GM12875 (cell line): ENCODE measurements around the gene EMCN.

Experiments
- H3K4me3 ChIP-seq: one replicate; pipeline ENCODE4 v1.5.1; 2011; ENCODE audit warnings: low read depth, low read length, control low read depth
- CTCF ChIP-seq: IDR thresholded peaks from 2 replicates; pipeline ENCODE4 v1.5.1; 2011; ENCODE audit warnings: low read depth, mild to moderate bottlenecking, control low read depth, inconsistent platforms, low read length, moderate library complexity, borderline replicate concordance; ENCODE audit not compliant: insufficient read depth

The EMCN gene

GRCh38 chr4:100494166-100494565, 23.7 kb downstream of the EMCN start:
- H3K4me3 ChIP-seq: no peak overlapping the region
- TF ChIP-seq CTCF: no peak

GRCh38 chr4:100493756-100494155, 24.1 kb downstream of the EMCN start:
- no peak overlapping the region for H3K4me3 ChIP-seq

GRCh38 chr4:100492129-100492528, 25.7 kb downstream of the EMCN start:
- H3K4me3 ChIP-seq: no peak overlapping the region
- TF ChIP-seq CTCF: no peak

More at GRCh38 chr4:100493756-100494155, 24.1 kb downstream of the EMCN start:
- TF ChIP-seq CTCF: no peak

GRCh38 chr4:100489305-100489704, 28.5 kb downstream of the EMCN start:
- no peak for TF ChIP-seq CTCF
- no peak overlapping the region for H3K4me3 ChIP-seq

- no peak for TF ChIP-seq CTCF
- no peak overlapping the region for H3K4me3 ChIP-seq
Observed at GRCh38 chr4:100486496-100486895, 31.3 kb downstream of the EMCN start.

GRCh38 chr4:100483796-100484195, 34.0 kb downstream of the EMCN start:
- TF ChIP-seq CTCF: no peak
- no peak overlapping the region for H3K4me3 ChIP-seq

- no peak overlapping the region for H3K4me3 ChIP-seq
- TF ChIP-seq CTCF: no peak
Observed at GRCh38 chr4:100479971-100480370, 37.9 kb downstream of the EMCN start.
